ENCODE results near the gene SYCE1L.
A peak's percentile ranks its signal among the peaks of the same experiment; 100 is the strongest.

DNA sequence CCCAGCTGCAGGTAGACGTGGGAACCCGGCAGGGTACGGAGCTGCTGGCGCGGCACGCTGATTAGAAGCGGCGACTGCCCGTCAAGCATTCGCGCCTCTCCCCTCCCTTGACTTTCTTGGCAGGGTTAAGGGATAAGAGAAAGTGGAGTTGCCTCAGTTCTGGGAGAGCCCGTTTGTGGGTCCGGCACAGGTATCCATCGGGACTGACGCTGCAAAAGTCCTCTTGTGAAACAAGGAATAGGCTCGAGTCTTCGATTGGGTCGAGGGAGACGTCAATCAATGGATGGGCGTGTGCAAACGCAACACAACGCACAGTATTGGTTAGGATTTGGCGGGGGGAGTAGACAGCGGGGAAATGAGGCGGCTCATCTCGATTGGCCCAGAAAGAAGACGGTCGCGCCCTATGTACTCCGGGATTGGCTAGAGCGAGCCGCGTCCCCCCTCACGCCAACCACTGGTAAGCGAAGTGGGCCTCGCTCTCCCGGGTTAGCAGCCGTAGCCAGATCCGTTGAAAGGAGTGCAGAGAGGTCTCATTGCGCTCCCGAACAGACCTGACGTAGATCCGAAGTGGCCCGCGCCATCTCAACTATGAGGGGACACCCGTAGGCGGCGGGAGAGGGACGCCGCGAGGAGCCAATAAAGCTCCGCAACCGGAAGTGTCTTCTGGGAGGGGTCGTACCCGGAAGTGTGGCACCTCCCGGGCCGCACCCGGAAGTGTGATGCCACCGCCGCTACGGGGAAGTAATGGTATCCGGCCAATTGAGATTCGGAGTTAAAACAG, 8.5 kb upstream of the SYCE1L start, which contains the start of gene MON1B:
- TF ChIP-seq, protein P1, sequence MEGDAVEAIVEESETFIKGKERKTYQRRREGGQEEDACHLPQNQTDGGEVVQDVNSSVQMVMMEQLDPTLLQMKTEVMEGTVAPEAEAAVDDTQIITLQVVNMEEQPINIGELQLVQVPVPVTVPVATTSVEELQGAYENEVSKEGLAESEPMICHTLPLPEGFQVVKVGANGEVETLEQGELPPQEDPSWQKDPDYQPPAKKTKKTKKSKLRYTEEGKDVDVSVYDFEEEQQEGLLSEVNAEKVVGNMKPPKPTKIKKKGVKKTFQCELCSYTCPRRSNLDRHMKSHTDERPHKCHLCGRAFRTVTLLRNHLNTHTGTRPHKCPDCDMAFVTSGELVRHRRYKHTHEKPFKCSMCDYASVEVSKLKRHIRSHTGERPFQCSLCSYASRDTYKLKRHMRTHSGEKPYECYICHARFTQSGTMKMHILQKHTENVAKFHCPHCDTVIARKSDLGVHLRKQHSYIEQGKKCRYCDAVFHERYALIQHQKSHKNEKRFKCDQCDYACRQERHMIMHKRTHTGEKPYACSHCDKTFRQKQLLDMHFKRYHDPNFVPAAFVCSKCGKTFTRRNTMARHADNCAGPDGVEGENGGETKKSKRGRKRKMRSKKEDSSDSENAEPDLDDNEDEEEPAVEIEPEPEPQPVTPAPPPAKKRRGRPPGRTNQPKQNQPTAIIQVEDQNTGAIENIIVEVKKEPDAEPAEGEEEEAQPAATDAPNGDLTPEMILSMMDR (IDR thresholded peaks at IDR 0.05): peak in 1 of 4 experiments; percentile 31
- peak; percentile 91 for TF ChIP-seq POLR2A (IDR thresholded peaks at IDR 0.05)
- TF ChIP-seq POLR2AphosphoS5 (IDR thresholded peaks at IDR 0.05): peak; percentile 97

All from prostate gland (tissue), 2 donors.